Loucy (cell line): ENCODE data around the gene RSBN1.

Experiments used
- H2AFZ ChIP-seq: fragments of 200-600 bp; sonication (generic); 2 replicates; pipeline ENCODE4 v1.6.0; 2016; ENCODE audit warnings: antibody characterized with exemption, mild to moderate bottlenecking, low read length, moderate library complexity
- H3F3A ChIP-seq: fragments of 200-600 bp; 2 replicates; pipeline ENCODE4 v1.6.0; 2016; ENCODE audit warnings: antibody characterized with exemption, low read depth, mild to moderate bottlenecking
- H3K27me3 ChIP-seq: fragments of 200-600 bp; sonication (generic); 2 replicates; pipeline ENCODE4 v1.6.1; 2014; ENCODE audit warnings: low read length, mild to moderate bottlenecking; ENCODE audit not compliant: insufficient read depth, poor library complexity, severe bottlenecking
- H3K36me3 ChIP-seq: fragments of 200-600 bp; sonication (generic); 2 replicates; pipeline ENCODE4 v1.6.1; 2016; ENCODE audit warnings: low read length; ENCODE audit not compliant: insufficient read depth
- H3K4me1 ChIP-seq: fragments of 200-600 bp; sonication (generic); 2 replicates; pipeline ENCODE4 v1.5.1; 2014; ENCODE audit warnings: low read length, mild to moderate bottlenecking; ENCODE audit not compliant: insufficient read depth, poor library complexity, severe bottlenecking
- H3K4me2 ChIP-seq: fragments of 200-600 bp; sonication (generic); 2 replicates; pipeline ENCODE4 v1.6.0; 2014; ENCODE audit warnings: antibody characterized with exemption, low read length, low read depth, mild to moderate bottlenecking; ENCODE audit not compliant: poor library complexity, severe bottlenecking
- H3K4me3 ChIP-seq: fragments of 200-600 bp; sonication (generic); 2 replicates; pipeline ENCODE4 v1.5.1; 2014; ENCODE audit warnings: low read length, mild to moderate bottlenecking, mixed read lengths; ENCODE audit not compliant: poor library complexity, severe bottlenecking
- H3K79me2 ChIP-seq: fragments of 200-600 bp; sonication (generic); 2 replicates; pipeline ENCODE4 v1.6.1; 2014; ENCODE audit warnings: low read length; ENCODE audit not compliant: insufficient read depth
- H3K9ac ChIP-seq: fragments of 200-600 bp; sonication (generic); 2 replicates; pipeline ENCODE4 v1.6.0; 2014; ENCODE audit warnings: mild to moderate bottlenecking, low read depth, low read length, moderate library complexity; ENCODE audit not compliant: poor library complexity, severe bottlenecking
- H3K9me2 ChIP-seq: fragments of 200-600 bp; sonication (generic); replicated peaks from 2 replicates; pipeline ENCODE4 v1.6.1; 2016; ENCODE audit warnings: low read depth, low read length, mixed read lengths
- H3K9me3 ChIP-seq: fragments of 200-600 bp; sonication (generic); 2 replicates; pipeline ENCODE4 v1.6.1; 2014; ENCODE audit warnings: mild to moderate bottlenecking, antibody characterized with exemption, low read length, low read depth; ENCODE audit not compliant: insufficient read depth
- H4K20me1 ChIP-seq: fragments of 200-600 bp; sonication (generic); 2 replicates; pipeline ENCODE4 v1.6.0; 2014; ENCODE audit warnings: antibody characterized with exemption, low read length, mild to moderate bottlenecking; ENCODE audit not compliant: insufficient read depth, poor library complexity, severe bottlenecking
- EZH2phosphoT487 ChIP-seq: fragments of 200-600 bp; IDR thresholded peaks from 2 replicates; pipeline ENCODE4 v1.6.1; 2018; ENCODE audit warnings: antibody characterized with exemption, mild to moderate bottlenecking, moderate library complexity, borderline replicate concordance
- TF ChIP-seq, protein P1 (sequence below): fragments of 200-600 bp; sonication (generic); conservative IDR thresholded peaks from 2 replicates; pipeline ENCODE4 v1.5.1; 2014; ENCODE audit warnings: mild to moderate bottlenecking, antibody characterized with exemption, low read length

The RSBN1 gene

DNA sequence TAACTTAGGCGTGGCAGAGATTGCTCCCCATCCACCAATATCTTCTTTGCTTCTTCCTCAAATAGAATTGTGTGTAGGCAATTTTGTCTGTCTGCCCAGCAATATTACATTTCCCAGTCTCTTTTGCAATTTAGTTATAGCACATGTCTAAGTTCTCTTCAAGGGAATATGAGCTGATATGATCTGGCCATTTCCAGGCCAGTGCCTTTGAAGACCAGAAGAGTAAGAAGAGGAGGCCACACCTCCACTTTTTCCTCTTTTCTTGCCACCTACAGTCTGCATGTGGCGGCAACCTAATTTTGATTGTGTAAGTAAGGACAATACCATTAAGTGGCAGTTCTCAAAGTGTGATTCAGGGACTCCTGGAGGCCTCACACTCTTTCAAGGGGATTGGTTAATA lies 6.3 kb upstream of the RSBN1 start:
- H3K27me3 ChIP-seq: no peaks in the 10 kb centered on the region
- no peak overlapping the region for H3K4me2 ChIP-seq
- H3F3A ChIP-seq: peaks cover 5% of the 10 kb centered on the region; the same call in 1 of the 2 replicates
- no peak overlapping the region for H3K9ac ChIP-seq
- H3K36me3 ChIP-seq: peaks cover 5% of the 10 kb centered on the region; the same call in 1 of the 2 replicates
- TF ChIP-seq, protein P1, sequence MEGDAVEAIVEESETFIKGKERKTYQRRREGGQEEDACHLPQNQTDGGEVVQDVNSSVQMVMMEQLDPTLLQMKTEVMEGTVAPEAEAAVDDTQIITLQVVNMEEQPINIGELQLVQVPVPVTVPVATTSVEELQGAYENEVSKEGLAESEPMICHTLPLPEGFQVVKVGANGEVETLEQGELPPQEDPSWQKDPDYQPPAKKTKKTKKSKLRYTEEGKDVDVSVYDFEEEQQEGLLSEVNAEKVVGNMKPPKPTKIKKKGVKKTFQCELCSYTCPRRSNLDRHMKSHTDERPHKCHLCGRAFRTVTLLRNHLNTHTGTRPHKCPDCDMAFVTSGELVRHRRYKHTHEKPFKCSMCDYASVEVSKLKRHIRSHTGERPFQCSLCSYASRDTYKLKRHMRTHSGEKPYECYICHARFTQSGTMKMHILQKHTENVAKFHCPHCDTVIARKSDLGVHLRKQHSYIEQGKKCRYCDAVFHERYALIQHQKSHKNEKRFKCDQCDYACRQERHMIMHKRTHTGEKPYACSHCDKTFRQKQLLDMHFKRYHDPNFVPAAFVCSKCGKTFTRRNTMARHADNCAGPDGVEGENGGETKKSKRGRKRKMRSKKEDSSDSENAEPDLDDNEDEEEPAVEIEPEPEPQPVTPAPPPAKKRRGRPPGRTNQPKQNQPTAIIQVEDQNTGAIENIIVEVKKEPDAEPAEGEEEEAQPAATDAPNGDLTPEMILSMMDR: no peak
- no peak for TF ChIP-seq EZH2phosphoT487
- H3K9me2 ChIP-seq: no peaks in the 10 kb centered on the region
- H2AFZ ChIP-seq: no peak overlapping the region
- no peaks in the 10 kb centered on the region for H4K20me1 ChIP-seq
- no peaks in the 10 kb centered on the region for H3K9me3 ChIP-seq
- H3K79me2 ChIP-seq: no peaks in the 10 kb centered on the region
- H3K4me1 ChIP-seq: no peaks in the 10 kb centered on the region
- H3K4me3 ChIP-seq: no peak overlapping the region

DNA sequence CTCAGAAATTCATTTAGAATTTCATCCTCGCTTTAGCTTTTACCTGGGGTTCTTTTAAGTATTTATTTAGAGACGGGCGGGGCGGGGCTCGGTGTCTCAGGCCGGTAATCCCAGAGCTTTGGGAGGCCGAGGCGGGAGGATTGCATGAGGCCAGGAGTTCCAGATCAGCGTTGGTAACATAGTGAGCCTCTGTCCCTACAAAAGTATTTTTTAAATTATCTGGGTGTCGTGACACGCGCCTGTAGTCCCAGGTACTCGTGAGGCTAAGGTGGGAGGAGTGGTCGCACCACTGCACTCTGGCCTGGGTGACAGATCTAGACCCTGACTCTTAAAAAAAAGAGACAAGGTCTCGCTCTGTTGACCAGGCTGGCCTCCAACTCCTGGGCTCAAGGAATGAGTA lies 942 bp upstream of the RSBN1 start:
- Histone ChIP-seq H3K4me2 (peak overlapping the region; percentile 70), H3K4me1 (peaks cover 34% of the 10 kb centered on the region), H4K20me1 (peaks cover 36% of the 10 kb centered on the region), H3K9me2 (no peaks in the 10 kb centered on the region), H2AFZ (no peak overlapping the region), H3K79me2 (peaks cover 41% of the 10 kb centered on the region), H3K4me3 (peak overlapping the region; percentile 72), H3K27me3 (no peaks in the 10 kb centered on the region), H3K9ac (peak overlapping the region; percentile 84), H3K9me3 (no peaks in the 10 kb centered on the region), H3K36me3 (no peaks in the 10 kb centered on the region; the same call in 1 of the 2 replicates), H3F3A (peaks cover 5% of the 10 kb centered on the region; the same call in 1 of the 2 replicates)
- TF ChIP-seq EZH2phosphoT487: no peak
- TF ChIP-seq, protein P1: no peak

DNA sequence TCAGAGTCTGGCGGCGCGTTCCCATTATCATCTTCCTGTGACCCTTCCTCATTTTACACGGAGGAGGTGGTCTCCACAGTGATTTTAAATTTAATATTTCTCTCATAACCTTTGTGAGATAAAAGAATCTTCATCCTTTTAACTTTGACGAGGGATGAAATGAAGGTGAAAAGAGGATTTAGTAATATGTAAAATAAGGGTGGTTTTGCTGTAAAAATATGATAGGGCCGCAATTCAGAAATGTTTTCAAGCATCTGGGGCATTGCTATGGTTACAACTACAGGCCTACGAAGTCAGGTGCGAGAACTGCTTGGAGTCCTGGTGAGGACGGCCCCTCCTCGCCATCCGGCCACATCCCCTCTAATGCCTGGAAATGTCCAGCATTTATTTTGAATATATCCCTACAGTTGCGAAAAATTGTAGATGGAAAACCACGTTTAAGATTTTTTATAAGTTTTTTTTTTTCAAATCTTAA lies 422 bp upstream of the RSBN1 start:
- no peak for TF ChIP-seq EZH2phosphoT487
- TF ChIP-seq, protein P1: no peak
- H3K9ac ChIP-seq: peak overlapping the region; percentile 84
- peak overlapping the region; percentile 59; the same call in 1 of the 2 replicates for H2AFZ ChIP-seq
- H3K9me2 ChIP-seq: no peaks in the 10 kb centered on the region
- H3K4me2 ChIP-seq: peak overlapping the region; percentile 70
- H3F3A ChIP-seq: peaks cover 5% of the 10 kb centered on the region; the same call in 1 of the 2 replicates
- H3K79me2 ChIP-seq: peaks cover 46% of the 10 kb centered on the region
- no peaks in the 10 kb centered on the region for H3K27me3 ChIP-seq
- peak overlapping the region; percentile 72 for H3K4me3 ChIP-seq
- H3K36me3 ChIP-seq: no peaks in the 10 kb centered on the region; the same call in 1 of the 2 replicates
- no peaks in the 10 kb centered on the region for H3K9me3 ChIP-seq
- peaks cover 40% of the 10 kb centered on the region for H4K20me1 ChIP-seq
- peaks cover 35% of the 10 kb centered on the region for H3K4me1 ChIP-seq
